C4-2B (cell line): ENCODE results near the gene EGLN1.
"Not testable (repeated sequence)": the region's sequence is repeated elsewhere in the genome, so short reads cannot be mapped to it uniquely, and the experiment has no call there.

ENCODE experiments used
- H3K27ac ChIP-seq: fragments of 450-650 bp; 2 replicates; pipeline ENCODE4 v1.5.1; 2017
- CTCF ChIP-seq: fragments of 450-650 bp; conservative IDR thresholded peaks from 2 replicates; pipeline ENCODE4 v1.5.1; 2017; ENCODE audit warnings: mild to moderate bottlenecking
- ZFX ChIP-seq: fragments of 450-650 bp; IDR thresholded peaks from 2 replicates; pipeline ENCODE4 v1.6.1; 2017

The EGLN1 gene

GRCh38 chr1:231446138-231446537 lies 24.1 kb upstream of the EGLN1 start:
- H3K27ac ChIP-seq: no peak overlapping the region
- TF ChIP-seq ZFX (no peak), CTCF (no peak)

- no peak for TF ChIP-seq ZFX
- TF ChIP-seq CTCF: no peak
- H3K27ac ChIP-seq: no peak overlapping the region
Observed at GRCh38 chr1:231444059-231444458, 22.0 kb upstream of the EGLN1 start.

GRCh38 chr1:231443363-231443762 lies 21.3 kb upstream of the EGLN1 start:
- no peak overlapping the region for H3K27ac ChIP-seq
- TF ChIP-seq ZFX (no peak), CTCF (no peak)

GRCh38 chr1:231442735-231443134 lies 20.6 kb upstream of the EGLN1 start:
- TF ChIP-seq CTCF (no peak), ZFX (no peak)
- no peak overlapping the region for H3K27ac ChIP-seq

- TF ChIP-seq CTCF (no peak), ZFX (no peak)
- no peak overlapping the region for H3K27ac ChIP-seq
Observed at GRCh38 chr1:231432996-231433395, 10.9 kb upstream of the EGLN1 start.

GRCh38 chr1:231431665-231432415 lies 9.8 kb upstream of the EGLN1 start:
- TF ChIP-seq CTCF: no peak
- TF ChIP-seq ZFX: no peak
- H3K27ac ChIP-seq: no peak overlapping the region

- H3K27ac ChIP-seq: not testable (repeated sequence)
Observed at GRCh38 chr1:231430678-231431352, 8.7 kb upstream of the EGLN1 start.
